T-helper 2 cell treated with Interferon-gamma antibody and Interleukin-4, amounts not matched to agents 100 ng/mL and 5 ng/mL, for 36 hours (primary cell): ENCODE results near the gene BCOR. TPM values are rescaled to one million over a fixed set of nuclear protein-coding genes. Genes with fewer than 3 reads are reported as not detected.

Experiments used
- intact Hi-C: fragments of 100-400 bp; cut with micrococcal nuclease; formaldehyde crosslinking; loops from one replicate; pipeline ENCODE4 v1.15.1; 2023
- total RNA-seq: library from RNA; stranded (reverse); gene quantifications from 2 replicates; pipeline ENCODE4 v1.2.3, GENCODE V29; 2022

BCOR gene
- total RNA-seq, 1 donor from 2014 or later: 57.1 TPM

DNA sequence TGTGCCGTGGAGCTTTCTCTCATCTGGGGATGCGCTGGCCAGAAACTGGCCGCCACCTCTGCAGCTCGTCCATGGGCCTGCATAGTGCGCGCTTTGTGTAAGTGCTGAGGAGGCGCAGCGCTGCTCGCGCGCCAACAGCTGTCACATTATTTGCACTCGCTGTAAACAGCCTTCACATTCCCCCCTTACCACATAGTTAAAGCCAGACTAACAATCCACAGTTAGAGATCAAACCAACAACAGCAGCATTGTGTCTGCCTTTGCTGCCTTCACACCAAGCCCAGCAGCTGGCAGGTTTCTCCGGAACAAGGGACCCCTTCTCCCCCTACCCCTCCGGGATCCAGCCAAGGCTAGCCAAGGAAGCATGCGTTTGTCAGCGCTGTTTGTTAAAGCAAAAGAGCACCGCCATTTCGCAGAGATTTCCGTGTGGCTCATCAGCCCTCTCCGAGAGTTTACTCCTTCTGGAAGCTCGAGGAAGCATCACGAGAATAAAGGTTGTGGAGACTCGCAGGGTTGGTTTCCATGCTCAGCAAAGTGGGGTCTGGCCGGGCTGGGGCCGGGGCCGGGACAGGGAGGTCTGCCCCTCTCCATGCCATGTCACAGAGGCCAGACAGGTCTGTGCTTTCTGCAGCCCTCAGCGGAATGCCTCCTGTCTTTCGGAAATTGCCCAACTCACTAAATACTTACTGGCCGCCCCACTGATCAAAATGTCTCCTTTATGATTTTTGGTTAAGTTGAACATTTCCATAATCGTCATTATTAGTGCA lies 11.0 kb downstream of the BCOR start:
- intact Hi-C loops: no loop called here

DNA sequence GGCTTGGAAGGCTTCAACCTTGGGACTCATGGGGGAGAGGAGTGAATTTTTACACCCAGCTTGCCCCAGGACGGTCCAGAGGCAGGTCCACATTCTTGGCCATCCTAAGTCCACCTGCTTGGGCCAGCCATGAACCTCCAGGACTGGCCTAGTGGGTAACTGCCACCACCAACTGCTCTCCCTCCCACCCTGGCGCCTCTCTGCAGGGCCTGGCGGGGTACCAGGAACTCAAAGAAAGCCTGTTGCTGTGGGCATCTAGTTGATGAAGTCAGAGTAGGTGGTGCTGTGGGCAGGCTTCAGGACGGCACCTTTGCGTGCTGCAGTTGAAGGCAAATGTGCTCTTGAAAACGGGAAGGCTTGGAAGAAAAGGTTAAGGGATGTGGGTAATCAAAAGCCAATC lies 12.0 kb downstream of the BCOR start:
- intact Hi-C loops: no loop called here

DNA sequence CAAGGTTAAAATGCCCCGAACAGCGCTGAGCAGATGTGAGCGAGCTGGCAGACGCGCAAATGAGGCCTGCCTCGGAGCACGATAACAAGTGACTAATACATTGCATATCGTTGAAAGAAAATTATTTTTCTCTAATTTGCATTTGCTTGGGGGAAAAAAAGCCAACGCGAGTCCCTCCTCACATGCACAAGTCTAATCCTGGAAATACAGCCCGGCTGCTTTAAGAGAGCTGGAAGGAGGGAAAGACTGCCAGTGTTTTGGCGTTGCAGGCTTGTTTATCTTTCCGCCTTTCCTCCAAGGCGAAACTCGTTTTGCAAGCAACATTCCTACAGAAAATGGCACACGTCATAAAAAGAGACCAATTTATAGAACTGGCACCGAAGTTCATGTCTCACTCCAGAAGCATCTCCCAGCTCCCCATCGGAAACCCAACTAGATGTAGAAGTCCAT lies 12.6 kb downstream of the BCOR start:
- intact Hi-C loops: no loop called here

DNA sequence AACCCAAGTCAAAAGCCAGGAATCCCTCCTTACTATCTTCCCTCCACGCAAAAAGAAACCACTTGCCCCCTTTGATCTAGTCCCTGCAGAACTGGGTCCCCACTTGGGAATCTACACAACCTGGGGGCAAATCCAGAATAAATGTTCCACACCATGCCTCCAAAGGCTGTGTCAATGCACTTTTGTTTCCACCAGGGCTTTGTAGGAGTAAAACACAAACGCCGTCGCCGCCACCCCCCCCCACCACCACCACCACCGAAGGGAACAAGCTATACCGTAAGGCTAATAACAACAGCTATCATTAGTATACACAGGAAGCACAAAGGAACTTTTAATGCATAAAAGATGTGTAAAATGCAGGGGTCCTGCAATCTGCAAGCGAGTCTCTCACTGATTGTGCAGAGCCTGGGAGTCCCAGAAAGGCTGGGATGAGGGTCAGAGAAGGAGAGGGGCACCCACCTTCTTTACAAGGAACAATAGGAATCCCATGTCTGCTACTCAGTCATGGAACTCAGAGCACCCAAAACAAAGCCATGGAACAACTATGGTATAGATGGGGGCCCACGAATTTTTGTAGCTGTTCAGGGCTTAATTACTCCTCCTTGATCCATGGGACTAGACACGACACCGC lies 13.2 kb downstream of the BCOR start:
- intact Hi-C loops: no loop called here

DNA sequence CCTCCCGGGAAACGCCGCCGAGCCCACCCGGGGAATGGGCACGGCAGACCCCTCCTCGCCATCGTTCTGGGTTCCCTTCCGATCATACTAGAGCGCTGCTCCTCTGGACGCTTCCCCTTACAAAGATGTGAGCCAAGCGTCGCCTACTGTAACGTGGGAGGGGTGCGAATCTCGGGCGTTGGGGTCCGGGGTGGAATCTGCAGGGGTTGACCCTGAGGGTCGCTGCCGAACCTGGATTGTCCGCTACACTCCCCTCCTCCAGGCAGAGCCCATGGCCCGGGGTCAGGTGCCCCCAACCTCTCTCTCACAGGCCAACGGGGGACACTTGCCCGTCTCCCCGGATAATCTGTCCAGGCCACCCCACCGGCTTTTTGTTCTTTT lies 13.8 kb downstream of the BCOR start:
- intact Hi-C loops: no loop called here

DNA sequence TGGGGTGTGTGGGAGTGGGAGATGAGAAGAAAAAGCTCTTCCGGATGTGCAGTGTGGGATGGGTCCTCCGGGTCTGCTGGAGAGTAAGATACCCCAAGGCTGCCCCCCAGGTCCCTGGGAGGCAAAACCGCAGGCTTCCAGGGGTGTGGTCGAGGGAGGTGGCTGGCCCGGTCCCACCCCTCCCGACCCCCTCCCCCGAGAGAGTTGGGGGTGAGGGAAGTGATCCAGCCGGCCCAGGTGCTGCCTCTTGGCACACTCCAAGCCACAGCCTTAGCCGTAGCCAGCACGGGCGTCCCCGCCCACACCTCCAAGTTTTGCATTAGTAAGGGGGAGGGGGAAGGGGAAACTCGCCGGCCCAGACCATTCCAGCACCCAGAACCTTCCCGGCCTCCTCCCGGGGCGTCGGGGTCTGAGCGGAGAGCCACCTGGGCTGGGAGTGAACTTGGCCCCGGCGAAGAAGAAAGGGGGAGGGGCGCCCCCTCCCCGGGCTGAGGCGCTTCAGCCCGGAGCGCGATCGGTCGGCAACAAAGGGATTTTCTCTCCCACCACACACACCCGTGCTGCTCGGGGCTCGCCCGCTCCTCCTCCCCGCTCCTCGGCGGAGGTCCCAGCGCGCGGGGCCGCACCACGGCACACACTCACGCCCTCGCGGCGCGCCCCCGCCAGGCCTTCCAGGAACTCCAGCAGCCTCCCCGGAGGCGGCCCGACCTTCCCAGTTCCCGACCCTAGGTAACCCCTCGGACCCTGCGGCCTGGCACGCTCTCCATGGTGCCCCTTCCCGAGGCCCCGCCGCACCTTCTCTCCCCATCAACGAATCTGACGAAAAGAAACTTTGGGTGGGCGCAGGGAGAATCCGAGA lies 14.4 kb downstream of the BCOR start:
- intact Hi-C loops: no loop called here

DNA sequence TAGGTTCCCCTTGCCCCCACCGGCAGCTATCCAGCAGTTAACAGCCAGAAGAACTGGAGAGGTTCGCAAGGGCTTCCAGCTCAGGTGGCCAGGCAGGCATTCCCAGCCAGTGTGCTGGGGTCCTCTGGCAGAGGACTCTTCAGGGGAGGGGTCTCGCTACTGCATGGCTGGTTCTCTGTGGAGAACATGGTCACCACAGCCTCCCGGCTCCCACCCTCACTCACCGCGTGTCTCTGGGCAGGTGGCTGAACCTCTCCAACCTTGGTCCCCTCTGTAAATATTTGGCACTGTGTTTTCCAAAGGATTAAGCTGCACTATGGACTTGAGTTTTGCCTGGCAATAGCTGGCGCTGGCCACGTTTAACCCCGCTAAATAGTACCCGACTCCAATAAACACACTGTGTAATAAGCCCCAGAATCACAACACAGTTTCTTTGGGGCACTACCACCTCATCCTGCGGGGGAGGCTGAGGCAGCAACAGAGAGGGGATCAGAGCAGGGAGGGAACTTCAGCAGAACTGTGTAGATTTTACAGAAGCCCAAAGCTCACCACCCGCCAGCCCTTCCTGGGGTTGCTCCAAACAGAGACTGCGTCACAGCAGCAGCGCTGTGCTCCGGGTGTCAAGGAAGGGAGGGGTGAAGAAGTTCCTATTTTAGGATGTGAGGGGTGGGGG lies 15.2 kb downstream of the BCOR start:
- intact Hi-C loops: no loop called here

DNA sequence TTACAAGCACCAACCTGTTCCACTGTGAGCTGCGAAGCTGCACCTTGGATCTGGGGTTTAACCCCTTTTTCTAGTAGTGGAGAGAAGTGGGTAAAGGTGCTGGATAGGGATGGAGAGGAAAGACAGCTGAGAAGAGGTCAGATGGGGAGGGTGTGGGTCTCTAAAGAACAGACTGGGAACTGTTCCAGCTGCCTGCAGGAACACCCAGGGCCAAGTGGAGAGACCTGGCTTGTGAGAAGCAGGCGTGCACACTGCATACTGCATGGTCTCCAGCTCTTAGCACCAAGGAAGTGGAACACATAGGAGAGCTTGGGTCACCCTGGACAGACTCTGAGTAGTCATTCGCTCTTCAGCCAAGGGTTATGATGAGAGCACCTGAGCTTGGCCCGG lies 16.1 kb downstream of the BCOR start:
- intact Hi-C loops: no loop called here

DNA sequence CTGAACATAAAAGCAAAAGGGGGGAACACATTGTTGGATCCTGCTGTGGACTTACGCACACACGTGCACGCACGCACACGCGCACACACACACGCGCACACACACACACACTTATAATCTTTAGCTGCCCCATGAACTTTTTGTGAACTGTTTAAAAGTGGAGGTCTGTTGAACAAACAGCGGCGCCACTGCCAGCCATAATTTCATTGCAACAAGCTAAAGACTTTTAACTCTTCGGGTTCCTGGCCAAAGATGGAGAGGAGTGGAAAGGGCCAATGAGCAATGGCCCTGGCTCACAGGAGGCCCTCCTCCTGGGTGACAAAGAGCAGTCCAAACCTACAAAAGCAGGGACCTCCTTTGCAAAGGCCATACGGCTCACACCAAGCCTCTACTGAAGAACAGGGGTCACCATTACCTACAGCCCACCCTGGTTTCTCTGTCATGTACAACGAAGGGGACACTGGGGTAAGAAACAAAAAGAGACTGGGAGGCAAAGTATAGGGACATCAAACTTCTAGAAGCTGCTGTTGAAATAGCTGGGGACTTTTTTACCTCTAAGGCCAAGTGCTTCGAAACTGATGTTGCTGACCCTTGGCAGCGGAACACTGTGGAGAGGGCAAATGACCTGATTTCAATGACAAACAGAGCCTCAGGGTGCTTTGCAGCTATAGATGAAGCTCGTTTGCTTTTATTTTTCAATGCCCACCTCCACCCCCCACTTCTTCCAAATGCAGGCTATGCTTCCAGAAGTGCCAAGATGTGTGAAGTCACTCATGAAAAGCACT lies 16.7 kb downstream of the BCOR start:
- intact Hi-C loops: no loop called here

DNA sequence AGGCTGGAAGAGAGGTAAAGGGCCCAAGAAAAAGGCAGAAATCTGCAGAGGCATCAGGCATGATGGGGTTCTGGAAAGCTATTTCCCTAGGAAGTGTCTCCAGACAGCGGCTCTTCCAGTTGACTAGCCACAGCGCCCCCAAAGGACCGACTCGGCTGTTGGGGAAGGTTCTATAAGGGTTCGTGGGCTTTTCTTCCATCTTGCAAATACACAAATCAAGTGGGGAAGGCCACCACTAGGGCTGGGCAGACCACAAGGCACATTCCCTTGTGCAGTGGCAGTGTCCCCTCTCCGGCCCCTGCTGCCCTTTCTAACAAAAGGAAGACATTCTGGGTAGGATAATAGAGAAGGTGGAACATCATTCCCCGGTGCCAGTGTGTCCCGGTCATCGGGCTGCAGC lies 18.2 kb downstream of the BCOR start:
- intact Hi-C loops: no loop called here

DNA sequence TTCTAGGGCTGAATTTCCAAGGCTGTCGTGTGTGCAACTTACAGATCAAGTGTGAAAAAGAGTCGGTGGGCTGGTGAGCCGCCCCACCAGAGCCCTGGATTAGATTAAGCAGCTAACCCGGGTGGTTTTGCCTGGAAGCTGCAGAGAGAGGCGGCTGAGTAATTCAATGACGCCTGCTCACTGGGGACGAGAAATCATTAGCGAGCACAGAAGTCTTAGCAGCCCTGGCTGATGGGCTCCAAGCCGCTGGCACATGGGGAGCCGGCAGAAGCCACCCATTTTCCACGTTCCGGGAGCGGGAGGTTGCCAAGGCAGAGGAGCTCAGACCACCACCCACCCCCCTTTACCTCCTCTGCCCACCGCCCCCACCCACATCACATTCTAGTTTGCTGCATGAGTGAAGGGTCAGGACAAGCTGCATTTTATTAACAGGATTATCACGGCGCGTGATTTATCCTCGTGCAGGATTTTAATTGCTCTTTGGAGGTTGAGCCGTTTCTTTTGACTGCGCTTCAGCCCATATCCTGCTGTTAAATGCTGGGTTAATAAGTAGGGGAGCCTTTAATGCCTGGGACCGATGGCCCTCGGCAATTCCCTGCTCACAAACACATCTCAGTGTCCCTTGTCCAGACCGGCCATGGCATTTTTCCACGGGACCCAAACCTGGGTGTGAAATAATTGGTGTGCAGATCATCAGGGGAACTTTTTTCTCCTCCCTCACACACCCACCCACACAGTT lies 19.1 kb downstream of the BCOR start:
- intact Hi-C loops: no loop called here

DNA sequence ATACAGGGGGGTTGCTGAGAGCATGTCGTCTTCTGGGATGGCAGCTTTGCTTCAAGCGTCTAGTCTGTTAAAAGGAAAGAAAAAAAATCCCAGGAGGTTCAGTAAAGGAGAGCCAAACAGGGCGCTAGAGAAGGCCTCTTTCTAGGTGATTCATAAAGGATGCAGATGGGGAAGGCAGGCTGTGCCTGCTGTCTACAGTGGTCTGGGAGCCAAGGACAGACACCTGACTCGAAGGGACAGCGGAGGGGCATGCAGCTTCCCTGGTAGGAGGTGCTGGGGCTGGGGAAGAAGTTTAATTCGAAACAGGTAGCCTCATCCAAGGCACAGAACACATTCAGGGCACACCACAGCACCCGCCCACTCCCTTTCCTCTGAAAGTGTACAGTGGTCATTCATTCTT lies 19.9 kb downstream of the BCOR start:
- intact Hi-C loops: no loop called here

DNA sequence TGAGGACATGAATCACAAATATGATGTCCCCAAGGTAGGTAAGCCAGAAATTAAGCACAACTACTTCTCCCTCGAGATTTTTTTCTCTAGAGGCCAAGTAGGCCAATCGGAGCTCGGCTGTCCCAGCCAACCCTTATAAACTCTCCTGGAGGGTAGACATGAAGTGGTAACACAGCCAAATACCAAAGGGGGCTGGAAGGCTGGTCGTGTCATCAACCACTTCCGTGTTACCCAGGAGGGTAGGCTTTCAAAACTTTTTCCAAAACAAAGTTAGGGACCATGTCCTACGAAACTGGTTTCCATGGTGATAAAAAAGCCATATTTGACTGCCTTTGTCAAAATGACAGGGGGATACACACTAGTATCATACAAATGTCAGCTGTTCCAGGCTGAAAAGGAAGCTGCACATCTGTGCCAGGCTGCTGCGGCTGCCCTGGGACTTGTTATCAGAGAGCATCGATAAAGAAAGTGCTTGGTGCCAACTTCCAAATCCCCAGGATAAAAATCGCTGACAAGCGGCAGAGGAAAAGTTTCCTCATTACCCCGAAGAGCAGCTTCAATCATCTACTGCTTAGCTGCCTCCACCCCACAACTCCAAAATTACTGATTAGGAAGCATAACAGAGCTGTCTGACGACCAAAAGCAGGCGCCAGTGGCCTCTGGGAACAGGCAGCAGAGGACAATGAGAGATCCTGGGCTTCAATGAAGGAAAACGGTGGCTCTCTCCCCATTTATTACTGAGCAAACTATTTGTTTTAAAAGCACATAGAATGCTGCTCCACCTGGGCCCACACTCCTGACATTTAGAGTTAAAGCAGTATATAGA lies 20.8 kb downstream of the BCOR start:
- intact Hi-C loops: no loop called here

DNA sequence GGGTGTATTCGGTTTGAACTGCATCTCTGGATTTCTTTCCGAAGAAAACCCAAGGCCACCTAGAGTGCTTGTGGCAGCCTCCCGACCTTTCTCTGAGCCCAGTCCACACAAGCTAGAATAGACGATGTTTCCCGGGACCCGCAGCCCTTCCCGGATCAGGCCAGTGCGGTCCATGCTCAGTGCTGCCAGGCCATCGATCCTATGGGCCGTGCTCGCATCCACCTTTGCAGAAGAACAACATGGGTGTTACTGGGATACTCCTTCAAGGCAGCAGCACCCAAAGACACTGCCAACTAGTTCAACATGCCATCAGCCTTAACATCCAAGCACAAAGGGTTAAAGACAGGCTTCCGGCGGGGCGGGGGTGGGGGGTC lies 22.8 kb downstream of the BCOR start:
- intact Hi-C loops: no loop called here

DNA sequence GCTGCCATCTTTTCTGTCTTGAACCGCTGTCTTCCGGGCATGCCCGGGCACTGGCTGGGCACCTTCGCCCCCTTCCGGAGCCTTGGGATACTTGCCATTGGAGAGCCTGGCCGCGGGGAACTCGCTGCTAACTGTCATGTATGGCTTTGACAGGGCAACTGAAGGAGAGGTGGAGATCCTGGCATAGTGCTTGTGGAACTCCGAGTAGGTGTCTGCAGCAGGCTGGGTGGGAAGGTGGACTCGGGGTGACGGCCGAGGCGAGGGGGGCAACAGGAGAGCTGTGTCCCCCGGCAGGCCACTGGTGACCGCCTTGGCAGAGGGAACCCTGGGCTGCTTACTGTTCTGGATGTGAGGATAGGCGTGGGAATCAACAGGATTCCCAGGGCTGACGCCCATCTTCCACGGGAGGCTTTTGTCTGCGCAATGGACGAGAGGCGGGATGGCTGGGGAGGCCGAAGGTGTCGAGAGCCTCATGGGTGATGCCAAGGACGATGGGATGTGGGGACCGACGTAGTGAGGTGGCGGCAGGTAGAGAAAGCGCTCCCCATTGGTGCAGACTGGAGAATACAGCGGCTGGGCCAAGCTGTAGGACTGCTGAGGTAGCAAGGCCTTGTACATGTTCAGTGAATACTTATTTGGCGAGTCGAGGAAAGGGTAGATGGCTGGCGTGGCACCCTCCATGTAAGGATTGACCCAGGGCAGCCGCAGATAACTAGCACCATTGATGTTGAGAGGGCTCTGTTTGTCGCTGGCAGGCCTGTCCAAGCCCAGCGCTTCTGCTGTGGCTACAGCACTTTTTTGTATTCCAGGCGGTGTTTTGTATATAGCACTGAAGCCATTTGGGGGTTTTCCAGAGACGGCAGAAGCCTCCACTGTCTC lies 23.4 kb downstream of the BCOR start:
- intact Hi-C loops: no loop called here

DNA sequence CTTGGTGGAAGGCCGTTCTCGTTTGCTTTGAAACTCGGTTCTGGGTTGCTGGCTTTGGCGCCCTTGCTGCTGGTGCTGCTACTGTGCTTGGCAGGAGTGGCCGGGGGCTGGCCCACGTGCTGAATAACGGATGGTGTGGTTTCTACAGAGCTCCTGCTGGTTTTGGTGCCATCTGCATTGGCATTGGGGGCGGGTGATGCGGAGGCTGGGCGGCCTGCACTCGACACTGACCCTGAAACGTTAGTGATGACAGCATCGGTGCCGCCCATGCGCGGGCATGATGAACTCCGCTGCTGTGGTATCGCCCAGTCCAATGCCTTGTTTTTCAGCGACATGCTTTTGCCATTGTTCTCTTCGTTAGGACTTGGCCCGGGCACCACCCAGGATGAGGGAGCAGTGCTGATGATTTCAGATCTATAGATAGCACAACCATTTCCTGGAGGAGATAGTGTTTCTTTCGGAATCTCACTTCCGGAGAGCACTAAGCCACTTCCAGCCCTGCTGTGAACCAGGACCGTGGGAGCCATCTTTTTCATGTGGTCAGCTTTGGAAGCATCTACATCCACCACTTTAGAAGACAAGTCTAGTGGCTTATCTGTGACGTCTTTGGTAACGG lies 24.2 kb downstream of the BCOR start:
- intact Hi-C loops: no loop called here

DNA sequence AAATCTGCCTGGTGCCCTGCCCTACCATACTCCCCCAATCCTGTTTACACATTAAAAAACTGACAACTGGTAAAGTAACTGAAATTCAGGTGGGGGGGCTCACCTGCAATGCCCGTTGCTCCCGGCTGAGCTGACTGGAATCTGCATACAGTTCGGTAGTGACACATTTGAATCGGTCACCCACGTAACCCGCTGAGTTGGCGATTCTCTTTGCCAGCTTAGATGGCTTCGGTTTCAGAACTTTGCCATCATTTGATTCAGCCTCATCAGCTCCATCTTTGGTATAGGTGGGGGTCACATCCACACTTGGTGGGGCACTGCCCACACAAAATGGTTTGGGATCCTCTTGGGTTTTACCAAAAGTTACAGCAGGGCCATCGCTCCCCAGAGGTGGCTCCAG lies 25.5 kb downstream of the BCOR start:
- intact Hi-C loops: no loop called here

DNA sequence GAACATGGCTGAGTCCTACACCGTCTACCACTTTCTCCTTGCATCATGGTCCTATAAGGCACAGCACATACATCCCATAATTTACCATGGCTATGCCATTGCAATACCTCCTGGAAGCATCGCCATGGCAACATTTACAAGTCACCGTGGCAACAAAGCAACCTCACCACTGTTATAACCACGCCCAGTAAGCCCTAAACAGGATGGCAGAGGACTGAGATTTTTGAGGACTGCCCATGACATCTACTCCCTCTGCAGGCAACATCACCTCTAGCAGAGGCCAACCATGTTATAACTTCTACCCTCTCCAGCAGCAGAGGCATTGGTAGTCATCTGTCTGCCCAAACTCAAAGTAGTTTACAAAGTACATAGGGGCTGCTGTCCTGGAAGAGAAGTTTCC lies 29.7 kb downstream of the BCOR start:
- intact Hi-C loops: loop anchor here (10.0 kb wide), 2 partner anchors 53 to 253 kb away; no protein-coding TSS in a partner anchor
